GM13977 (cell line): ENCODE measurements around the gene CCER1.
A peak's percentile ranks its signal among the peaks of the same experiment; 100 is the strongest.

Source experiments
- DNase-seq: peaks from one replicate; pipeline ENCODE4 v3.0.0; 2012; ENCODE audit warnings: low spot score
- CTCF ChIP-seq: IDR thresholded peaks from 2 replicates; pipeline ENCODE4 v1.5.1; 2012; ENCODE audit warnings: mild to moderate bottlenecking, control low read depth; ENCODE audit not compliant: insufficient read depth; ENCODE audit errors: extremely low read depth, missing control alignments
- in situ Hi-C: fragments of 300-500 bp; cut with MboI; formaldehyde crosslinking; loops from one replicate; pipeline ENCODE4 v1.12.0; 2022; ENCODE audit warnings: low sequenced_read_pairs, low pct_unique_long_range_greater_than_20kb, mixed read lengths, inconsistent platforms; ENCODE audit not compliant: unreplicated experiment

CCER1 gene

GRCh38 chr12:90920222-90920621 lies 34.8 kb downstream of the CCER1 start:
- in situ Hi-C loops = no loop called here
- no peak for DNase-seq
- TF ChIP-seq CTCF = no peak

- in situ Hi-C loops = no loop called here
- TF ChIP-seq CTCF = no peak
- DNase-seq = no peak
These were observed 37.5 kb downstream of the CCER1 start for GRCh38 chr12:90917431-90917830.

GRCh38 chr12:90916516-90916915 lies 38.5 kb downstream of the CCER1 start:
- TF ChIP-seq CTCF = no peak
- no peak for DNase-seq
- in situ Hi-C loops = no loop called here

- in situ Hi-C loops = no loop called here
- TF ChIP-seq CTCF = no peak
These were observed 39.6 kb downstream of the CCER1 start for GRCh38 chr12:90915353-90915752.

GRCh38 chr12:90910958-90911357 lies 44.0 kb downstream of the CCER1 start:
- DNase-seq = no peak
- in situ Hi-C loops = no loop called here
- TF ChIP-seq CTCF = no peak

More at GRCh38 chr12:90915353-90915752, 39.6 kb downstream of the CCER1 start:
- no peak for DNase-seq

- in situ Hi-C loops = no loop called here
- DNase-seq = no peak
- TF ChIP-seq CTCF = peak; percentile 59
These were observed 45.8 kb downstream of the CCER1 start for GRCh38 chr12:90909069-90909770.
